HG03571 (cell line): Measurements from ENCODE around the gene PPIF.

Experiments used
- ATAC-seq: cut with Tn5 transposase; IDR thresholded peaks from one replicate; pipeline ENCODE4 v1.9.1; 2021; ENCODE audit not compliant: unreplicated experiment

Gene PPIF

DNA sequence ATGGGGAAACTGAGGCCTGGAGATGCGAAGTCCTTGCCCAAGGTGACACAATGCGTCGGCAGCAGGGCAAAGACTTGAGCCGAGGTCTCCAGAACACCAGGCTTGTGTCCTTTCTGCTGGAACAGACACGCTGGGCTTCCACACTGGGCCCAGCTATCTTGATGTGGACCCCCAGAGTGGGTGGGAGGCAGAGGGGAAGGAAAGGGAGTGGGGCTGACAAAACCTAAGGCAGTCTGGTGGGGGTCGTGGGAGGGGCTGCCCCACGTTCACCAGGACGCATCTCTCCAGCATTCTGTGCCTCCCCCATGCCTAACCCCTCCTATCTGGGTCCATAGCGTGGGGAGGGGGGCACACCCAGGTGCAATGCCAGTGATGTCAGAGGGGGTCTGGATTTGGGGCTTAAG, 38.1 kb downstream of the PPIF start:
- no peak for ATAC-seq

DNA sequence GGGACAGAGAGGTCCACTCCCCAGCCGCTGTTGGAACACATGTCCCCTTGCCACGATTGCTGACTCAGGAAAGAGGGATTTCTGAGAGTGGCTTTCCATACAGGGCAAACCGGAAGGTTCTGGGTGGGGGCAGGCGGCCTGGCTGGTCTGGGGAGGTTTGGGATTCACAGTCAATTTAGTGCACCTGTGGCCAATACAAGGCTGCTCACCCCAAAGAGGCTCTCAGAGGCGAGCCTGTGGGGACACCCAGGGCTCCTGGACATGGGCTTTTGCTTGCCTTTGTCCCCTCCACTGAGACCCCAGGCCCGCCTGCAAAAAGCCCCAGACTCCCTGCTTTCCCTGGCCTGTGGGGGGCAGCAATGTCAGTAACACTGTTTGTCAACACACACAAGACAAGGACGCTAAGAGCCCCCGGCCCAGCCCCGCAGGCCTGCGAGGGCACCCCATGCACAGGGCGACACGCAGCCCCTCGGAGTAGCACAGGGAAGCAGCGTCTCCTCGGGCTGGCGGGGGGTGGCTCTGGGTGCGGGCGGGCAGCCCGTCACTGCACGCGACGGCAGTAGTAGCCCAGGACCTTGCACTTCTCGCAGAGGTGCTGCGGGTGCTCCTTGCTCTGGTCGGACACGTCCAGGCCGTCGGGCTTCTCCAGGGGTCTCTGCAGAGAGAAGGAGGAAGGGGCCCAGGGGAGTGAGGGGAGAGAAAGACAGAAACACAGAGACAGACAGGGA, 38.7 kb downstream of the PPIF start:
- ATAC-seq: no peak

DNA sequence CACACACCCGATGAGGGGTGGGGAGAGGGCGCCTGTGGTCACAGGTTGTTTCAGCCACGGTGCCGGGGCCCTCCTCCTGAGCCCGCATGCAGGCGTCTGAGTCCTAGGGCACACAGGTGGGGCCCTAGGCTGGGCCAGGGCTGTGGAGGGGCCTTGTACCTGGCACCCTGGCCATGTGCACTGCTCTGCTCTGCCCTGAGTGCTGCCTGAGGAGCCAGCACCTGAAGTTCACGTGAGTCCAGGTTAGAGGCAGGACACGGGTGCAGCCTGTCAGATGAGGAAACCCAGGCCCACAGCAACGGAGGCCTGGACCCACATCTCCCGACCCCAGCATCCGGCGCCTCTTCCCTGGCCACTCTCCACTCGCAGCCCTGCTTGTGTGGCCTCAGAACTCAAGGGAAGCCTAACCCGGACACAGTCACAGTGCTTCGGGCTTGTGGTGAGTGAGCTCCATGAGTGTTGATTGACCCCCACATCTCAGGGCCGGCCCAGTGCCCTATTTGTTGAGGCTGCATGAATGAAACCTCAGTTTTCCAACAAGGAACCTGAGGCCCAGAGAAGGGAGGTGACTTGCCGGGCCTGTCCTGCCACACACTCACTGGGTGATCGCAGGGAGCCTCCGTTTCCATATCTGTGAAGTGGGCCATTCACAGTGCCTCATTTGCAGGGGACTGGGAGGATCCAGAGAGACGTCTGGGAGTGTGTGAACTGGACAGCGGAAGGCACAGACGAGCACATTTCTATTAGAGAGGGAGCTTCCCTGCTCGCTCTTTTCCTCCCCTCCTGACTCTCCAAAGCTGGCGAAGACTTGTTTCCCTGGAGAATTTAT, 39.6 kb downstream of the PPIF start:
- no peak for ATAC-seq

DNA sequence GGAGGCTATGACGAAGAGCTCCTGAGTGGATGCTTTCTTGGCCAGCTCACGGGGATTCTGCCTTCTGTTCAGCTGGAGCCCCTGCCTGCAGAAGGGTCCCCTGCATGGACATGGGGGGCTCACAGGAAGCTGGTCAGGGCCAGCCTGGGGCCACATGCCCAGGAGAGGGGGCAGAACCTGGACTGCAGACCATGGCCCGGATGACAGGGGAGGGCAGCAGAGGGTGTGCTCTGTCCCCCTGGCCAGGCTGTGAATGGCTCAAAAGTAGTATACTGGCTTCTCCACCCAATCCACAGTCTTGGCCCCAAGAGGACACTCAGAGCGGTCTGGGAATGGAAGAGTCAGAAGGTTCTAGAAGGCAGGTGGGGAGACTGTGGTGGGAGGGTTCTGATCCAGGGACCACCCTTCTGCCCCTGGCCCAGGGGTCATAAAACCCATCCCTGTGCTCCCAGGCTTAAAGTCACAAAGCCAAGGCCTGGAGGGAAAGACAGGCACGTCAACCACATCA, 40.3 kb downstream of the PPIF start:
- ATAC-seq: no peak

DNA sequence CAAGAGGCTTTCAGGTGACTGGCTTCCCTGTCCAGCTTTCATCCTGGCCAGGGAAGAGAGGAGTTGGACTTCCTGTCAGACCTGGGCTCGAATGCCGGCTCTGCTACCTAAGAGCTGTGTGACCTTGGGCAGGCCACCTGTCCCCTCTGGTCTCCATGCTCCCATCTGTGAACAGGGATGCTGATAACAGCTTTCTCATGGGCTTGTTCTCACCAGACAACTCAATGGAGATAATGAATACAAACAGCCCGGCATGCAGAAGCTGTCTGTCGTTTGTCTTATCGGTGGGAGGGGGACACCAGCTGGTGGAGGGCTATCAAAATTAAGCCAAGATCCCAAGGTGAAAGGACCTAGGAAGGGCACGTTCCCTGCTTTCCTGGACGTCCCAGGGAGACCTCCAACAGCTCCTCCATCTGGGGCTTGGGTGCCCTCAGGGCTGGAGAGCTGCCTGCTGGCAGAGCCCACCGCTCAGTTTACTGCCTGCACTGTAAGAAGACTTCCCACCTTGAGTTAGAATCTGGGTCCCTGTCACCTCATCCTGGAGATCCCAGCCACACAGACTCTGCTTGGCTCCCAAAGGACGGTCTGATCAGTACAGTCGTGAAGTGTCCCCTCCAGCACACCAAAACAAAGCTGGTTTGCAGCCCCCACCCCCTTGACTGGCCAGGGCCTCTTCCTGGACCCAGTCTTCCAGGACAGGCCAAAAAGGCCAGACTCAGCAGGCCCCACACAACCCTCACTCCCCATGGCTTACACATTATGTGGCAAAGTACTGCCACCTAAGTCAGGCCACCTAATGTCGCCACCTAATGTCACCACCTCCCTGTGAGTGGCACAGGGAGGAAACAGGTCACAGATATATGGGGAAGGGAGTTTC, 40.9 kb downstream of the PPIF start:
- no peak for ATAC-seq

DNA sequence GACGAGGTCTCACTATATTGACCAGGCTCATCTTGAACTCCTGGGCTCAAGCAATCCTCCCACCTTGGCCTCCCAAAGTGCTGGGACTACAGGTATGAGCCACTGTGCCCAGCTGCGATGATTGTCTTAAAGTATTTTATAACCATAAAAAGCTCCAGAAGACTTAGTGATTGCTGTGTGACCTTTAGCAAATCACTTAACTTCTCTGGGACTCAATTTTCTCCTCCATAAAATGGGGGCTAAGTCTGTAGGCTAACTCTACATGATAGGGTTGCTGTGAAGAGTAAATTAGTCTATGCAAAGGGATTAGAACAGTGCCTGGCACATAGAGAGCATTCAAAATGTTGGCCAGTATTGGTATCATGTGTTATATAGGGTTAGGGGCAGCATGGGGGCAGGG, 42.8 kb downstream of the PPIF start:
- no peak for ATAC-seq

DNA sequence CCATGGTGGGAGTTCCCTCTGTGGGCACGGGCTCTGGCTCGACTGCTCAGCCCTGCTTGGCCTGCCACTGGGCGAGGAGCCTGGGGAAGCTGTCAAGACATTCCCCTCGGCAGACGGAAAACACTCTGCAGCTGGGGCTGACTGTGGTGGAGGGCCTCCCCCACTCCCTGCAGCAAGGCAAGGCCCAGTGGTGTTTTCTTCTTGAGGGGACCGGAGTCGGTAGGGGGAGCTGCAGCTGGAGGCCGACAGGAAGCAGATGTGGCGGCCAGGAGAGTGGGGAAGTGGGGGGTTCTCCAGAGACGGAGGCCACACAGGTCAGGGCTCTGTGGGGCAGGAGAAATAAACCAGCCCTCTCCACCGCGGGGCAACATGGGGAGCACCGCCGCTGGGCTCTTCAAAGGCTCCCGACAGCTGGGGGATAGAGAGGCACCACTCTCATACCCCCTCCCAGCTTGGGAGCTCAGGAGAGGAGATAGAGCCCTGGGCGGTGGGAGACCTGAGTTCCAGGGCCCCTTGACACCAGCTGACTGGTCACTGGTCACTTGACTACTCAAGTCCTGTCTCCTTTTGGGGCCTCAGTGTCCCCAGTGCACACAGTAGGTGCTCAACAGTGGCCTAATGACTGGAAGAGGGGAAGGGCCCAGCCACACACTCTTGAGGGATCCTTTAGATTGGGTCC, 43.4 kb downstream of the PPIF start:
- no peak for ATAC-seq

DNA sequence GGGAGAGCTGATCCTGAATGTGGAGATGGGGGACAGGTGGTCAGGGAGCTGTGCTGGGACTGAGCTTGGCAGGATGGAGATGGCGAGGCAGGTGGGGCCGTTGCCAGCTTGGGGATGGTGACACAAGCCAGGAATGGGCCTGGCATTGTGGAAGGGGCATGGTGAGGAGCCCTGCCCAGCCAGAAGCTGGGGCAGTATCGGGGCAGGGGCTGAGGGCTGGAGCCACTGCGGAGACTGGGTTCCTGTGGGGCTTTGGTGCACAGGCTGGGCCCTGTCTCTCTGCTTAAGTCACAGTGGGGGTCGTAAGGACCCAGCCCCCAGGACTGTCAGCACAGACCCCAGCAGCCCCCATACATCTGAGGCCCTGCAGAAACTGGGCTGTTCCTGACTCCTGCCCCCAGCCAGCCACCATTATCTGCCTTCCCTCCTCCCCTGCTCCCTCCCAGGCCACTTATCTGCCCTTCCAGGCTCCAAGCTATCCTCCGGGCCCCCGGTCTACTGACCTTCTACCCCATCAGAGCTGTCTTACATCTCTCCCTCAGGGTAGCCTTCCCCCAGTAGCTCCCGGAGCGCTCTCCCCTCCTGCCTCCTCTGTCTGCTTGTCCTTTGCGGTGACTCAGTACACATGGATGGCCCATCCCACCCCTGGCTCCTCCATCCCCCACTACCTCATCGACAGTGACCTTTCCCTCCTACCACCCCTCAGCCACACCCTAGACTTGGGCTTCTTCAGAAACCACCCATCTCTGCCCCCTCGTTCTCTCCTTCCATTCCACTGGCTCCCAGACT, 44.2 kb downstream of the PPIF start:
- no peak for ATAC-seq

DNA sequence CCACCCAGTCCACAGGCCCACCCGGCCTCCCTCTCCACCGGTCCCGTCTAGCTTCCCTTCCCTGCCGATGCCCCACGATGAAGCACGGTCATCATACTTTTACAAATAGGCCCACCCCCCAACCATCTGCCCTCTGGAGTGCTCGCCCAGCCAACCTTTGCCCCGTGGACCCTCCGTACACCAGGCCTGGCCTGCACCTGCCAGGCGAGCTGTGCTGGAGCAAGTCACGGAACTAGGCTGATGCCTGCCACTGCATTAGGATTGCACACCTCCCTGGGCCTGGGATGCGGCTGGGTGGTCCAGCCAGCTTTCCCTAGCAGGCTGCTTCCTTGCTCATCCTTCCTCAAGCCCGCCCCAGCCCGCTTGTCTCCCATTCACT, 44.7 kb downstream of the PPIF start:
- ATAC-seq: no peak

DNA sequence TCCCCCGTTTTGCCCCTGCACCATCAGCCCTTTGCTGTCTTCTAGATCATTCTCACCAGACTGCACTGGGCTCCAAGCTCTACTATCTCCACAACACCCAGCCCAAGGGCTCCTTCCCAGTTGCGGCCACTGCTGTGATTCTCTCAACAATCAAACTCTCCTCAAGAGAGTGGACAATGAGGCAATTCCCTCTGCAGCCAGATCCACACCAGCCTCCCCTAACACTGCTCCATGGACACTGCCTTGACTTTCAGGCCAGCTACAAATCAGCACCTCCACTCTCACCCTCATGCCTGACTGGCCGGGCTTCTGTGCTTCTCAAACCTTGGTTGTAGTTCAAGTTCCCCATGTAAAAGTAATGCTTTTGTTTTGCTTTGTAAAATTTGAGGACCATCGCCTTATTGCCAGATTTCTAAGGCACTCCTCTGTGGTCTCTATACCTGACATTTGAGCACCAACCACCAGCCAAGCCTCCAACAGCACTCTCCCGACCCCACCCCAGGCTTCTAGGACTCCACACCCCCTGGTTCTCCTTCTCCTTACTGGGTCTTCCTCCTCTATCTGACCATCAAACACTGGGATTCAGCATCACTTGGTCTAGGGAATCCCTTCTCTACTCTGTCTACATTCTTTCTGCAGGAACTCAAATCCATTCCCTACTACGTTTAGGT, 45.4 kb downstream of the PPIF start:
- no peak for ATAC-seq

DNA sequence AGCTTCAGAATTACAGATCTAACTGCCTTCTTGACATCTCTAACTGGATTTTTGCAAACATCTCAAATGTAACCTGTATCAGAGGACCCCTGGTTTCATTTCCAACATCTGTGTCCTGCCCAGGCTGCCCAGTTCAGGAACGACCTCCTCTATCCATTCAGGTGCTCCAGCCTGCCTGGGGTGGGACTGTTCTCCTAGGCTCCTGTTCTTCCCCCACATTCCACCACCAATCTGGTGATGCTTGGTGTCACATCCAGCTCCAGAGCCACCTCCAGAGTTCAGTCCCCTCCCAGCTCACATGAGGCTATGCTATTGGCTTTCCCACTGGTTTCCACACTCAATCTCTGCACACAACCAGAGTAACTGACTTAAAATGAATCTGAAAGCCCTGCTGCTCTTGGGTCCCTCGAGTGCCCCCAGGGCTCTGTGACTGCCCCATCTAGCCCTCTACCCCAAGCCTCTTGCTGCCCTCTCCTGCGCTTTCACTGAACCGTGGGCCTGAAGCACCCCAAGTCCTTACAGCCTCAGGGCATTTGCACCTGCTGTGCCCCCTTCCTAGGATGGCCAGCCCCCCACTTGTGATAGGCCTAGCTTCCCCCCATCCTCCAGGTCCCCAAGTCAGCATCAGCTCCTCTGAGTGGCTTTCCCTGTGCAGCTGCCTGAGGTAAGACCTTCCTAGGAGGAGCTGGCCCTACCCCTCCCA, 46.1 kb downstream of the PPIF start:
- ATAC-seq: no peak

DNA sequence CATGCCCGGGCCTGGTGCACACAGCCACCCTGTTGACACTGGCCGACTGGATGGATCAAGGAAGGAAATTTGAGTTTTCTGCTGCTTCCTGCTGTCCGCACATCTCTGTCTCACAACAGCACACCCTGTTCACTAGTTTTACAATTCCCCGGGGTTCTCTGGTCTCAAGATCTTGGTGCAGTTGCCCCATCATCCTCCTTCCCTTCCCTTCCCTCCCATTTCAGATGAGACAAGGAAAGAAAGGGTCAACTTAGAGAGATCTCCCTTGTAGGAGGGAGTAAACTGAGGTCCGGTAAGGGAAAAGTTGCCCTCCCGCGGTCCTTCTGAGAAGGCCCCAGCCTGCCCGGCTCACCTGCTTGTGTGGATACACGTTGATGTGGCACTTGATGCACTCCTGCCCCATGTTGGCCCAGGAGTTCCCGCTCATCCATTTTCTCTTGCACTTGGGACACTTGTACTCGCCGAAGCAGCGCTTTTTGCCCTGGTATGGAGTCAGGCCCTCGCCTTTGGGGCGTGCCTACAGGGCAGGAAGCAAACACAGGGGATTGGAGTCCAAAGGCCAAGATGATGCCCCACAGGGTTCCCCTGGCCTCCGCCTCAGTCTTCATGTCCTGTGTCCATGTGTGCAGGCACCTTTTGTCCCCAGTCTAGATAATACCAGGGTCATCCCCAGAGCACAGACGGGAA, 46.8 kb downstream of the PPIF start:
- no peak for ATAC-seq

DNA sequence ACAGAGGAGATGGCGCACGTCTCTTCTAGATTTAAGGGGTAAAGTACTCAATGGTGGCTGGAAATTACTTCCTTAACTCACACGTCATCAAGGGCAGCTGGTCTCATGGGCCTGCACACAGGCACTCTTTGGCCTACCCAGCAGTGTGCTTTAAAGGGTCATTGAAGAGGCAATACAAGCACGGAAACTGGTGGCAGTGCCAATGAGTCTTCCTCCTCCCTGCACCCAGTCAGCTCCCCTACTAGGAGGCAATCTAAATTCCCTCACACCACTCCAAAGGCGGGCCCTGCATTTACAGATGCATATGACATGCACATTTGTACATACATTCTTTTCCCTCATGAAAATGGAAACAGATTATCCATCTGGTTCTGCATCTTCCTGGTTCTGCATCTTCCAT, 47.4 kb downstream of the PPIF start:
- no peak for ATAC-seq

DNA sequence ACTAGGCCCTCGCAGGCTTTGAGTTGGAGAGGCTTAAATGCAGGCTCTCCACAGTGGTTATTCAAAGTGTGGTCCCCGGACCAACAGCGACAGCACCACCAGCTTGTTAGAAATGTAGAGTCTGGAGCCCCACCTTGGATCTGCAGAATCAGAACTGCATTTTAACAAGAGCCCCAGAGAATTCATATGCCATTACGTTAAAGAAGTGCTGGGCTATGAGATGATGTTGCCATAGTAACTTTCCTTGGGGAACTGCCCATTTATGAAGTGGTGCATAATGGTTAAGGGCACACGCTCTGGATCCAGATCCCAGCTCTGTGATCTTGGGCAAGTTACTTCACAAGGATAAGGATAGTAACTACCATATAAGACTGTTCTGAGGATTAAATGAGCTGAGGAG, 49.3 kb downstream of the PPIF start:
- ATAC-seq: no peak

DNA sequence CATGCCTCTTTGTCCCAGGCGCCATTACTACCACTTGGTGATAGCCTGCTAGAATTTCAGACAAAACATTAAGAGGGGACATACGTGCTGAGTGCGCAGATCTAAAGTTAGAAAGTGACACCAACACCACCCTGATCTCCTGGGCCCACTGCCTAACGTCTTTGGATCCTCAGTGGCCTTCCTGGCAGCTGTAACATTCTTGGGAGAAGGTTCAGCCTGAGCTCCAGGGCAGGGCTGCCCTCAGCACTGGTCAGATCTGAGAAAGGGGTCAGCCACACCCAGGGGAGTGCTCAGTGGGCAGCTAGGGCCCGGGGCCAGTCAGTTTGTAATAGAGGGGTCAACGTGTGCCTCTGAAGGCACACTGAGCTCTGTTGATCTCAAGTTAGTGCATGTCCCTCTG, 49.8 kb downstream of the PPIF start:
- no peak for ATAC-seq

DNA sequence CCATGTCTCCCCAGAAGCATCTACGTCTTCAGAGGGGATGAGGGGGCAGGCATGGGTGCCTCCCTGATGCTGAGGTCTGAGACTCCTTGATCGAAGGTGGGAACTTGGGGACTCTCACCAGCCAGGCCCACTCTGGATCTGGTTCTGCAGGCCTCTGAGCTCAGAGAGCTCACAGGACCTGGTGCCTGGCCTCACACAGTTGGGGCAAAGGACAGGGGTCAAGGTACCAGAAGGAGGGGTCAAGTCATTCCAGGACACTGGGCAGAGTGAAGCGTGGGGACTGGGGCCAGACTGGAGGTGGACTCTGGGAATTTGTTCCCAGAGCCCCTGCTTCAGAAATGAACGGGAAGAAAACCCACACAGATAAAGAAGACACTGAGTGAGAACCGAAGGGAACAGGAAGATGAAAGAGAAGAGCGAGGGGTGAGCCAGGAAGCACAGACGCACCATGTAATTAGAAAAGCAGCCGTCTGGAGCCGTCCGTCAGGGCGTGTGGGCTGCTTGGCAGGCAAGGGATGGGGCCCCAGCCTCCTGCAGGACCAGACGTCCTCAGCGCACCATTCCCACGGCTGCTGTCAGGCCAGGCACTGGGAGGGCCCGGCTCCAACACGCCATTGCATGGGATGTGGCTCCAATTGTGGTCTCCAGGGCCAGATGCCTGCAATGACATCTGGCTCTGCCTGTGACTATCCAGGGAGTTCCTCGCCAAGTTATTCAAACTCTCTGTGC, 50.5 kb downstream of the PPIF start:
- no peak for ATAC-seq

DNA sequence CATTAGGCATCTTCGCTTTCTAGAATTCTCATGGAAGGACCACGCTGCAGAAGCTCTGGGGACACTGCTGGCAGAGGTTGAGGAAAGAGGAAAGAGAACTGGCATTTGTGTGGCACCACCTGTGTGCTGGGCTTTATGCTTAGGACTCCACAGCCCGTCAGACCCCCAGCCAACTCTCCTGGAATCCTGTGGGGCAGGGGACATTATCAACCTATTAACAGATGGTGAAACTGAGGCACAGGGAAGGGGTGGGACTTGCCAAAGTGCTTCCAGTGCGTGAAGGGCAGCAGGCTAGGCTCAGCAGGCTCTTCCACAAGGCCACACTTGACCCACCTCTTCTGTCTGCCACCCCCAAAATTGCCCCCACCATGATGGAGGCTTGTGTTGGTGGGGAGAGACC, 51.4 kb downstream of the PPIF start:
- no peak for ATAC-seq
